ENCODE measurements around the gene C1QTNF6. TPM values are rescaled to one million over a fixed set of nuclear protein-coding genes. Genes with fewer than 3 reads are reported as not detected.

The C1QTNF6 gene
- total RNA-seq, 1 experiment from 2014 or later, result 25.0 TPM

GRCh38 chr22:37132773-37133172, 55.3 kb downstream of the C1QTNF6 start:
- H3K4me3 ChIP-seq (ENCODE audit: low read depth in 2 of 2, low read length in 2 of 2), result no peak overlapping the region
- intact Hi-C loops (cut with micrococcal nuclease; ENCODE audit: unreplicated experiment) (no loop called here), in situ Hi-C loops (cut with HindIII; ENCODE audit: low pct_unique_long_range_greater_than_20kb, low sequenced_read_pairs) (no loop called here)
- no peaks in the 10 kb centered on the region for H3K9me3 ChIP-seq (ENCODE audit: control insufficient read depth, insufficient read depth, low read depth, low read length)
- no TSS peak for BruUV-seq (replicated peaks)
- ATAC-seq (no peak), DNase-seq (ENCODE audit: low read depth, low spot score) (no peak)
- H3K27me3 ChIP-seq (ENCODE audit: control insufficient read depth, insufficient read depth, low read length), result no peaks in the 10 kb centered on the region
- no peaks in the 10 kb centered on the region for H3K4me1 ChIP-seq (ENCODE audit: control insufficient read depth, insufficient read depth, low read length)
- no peaks in the 10 kb centered on the region for H3K36me3 ChIP-seq (ENCODE audit: control insufficient read depth, insufficient read depth, low read length)
- H3K27ac ChIP-seq (ENCODE audit: low read length), result no peak overlapping the region
- POLR2A ChIA-PET, result interaction anchor here (0.6 kb wide), 1 partner anchor 51 kb away, joined by 3 read pairs; no protein-coding TSS in a partner anchor
- CTCF ChIA-PET, result no interaction called here
- TF ChIP-seq SIN3A (IDR thresholded peaks at IDR 0.05; ENCODE audit: borderline replicate concordance, insufficient read depth, low read depth, low read length) (no peak), TCF7L2 (IDR thresholded peaks at IDR 0.05; ENCODE audit: low read depth, low read length) (no peak), REST (IDR thresholded peaks at IDR 0.05; ENCODE audit: insufficient read depth in 1 of 2, low read depth in 2 of 2, low read length in 1 of 2) (no peak), POLR2AphosphoS5 (IDR thresholded peaks at IDR 0.05; ENCODE audit: low read depth, low read length) (no peak), CTCF (IDR thresholded peaks at IDR 0.05) (no peak)

Other genes starting within 250 kb of the C1QTNF6 start
- gene TST, start 168.8 kb downstream of the C1QTNF6 start, total RNA-seq (2021; ENCODE audit: unreplicated experiment), result 15.9 TPM
- 31.4 TPM for gene MPST, start 168.5 kb downstream of the C1QTNF6 start, total RNA-seq (2021; ENCODE audit: unreplicated experiment)
- 32.7 TPM for gene KCTD17, start 136.5 kb downstream of the C1QTNF6 start, total RNA-seq (2021; ENCODE audit: unreplicated experiment)
- not detected for gene TMPRSS6, start 78.5 kb downstream of the C1QTNF6 start, total RNA-seq (2021; ENCODE audit: unreplicated experiment)
- 1.0 TPM for gene IL2RB, start 38.3 kb downstream of the C1QTNF6 start, total RNA-seq (2021; ENCODE audit: unreplicated experiment)
- 0.08 TPM for gene SSTR3, start 24.2 kb upstream of the C1QTNF6 start, total RNA-seq (2021; ENCODE audit: unreplicated experiment)
- 1.5 TPM for gene RAC2, start 56.0 kb upstream of the C1QTNF6 start, total RNA-seq (2021; ENCODE audit: unreplicated experiment)
- gene CYTH4, start 94.3 kb upstream of the C1QTNF6 start, total RNA-seq (2021; ENCODE audit: unreplicated experiment), result 1.3 TPM
- 2.9 TPM for gene ELFN2, start 239.2 kb upstream of the C1QTNF6 start, total RNA-seq (2021; ENCODE audit: unreplicated experiment)

All from Panc1 (cell line).